Measurements from ENCODE around the gene VPS52.
"Not testable (repeated sequence)": the region's sequence is repeated elsewhere in the genome, so short reads cannot be mapped to it uniquely, and the experiment has no call there.

The VPS52 gene

DNA sequence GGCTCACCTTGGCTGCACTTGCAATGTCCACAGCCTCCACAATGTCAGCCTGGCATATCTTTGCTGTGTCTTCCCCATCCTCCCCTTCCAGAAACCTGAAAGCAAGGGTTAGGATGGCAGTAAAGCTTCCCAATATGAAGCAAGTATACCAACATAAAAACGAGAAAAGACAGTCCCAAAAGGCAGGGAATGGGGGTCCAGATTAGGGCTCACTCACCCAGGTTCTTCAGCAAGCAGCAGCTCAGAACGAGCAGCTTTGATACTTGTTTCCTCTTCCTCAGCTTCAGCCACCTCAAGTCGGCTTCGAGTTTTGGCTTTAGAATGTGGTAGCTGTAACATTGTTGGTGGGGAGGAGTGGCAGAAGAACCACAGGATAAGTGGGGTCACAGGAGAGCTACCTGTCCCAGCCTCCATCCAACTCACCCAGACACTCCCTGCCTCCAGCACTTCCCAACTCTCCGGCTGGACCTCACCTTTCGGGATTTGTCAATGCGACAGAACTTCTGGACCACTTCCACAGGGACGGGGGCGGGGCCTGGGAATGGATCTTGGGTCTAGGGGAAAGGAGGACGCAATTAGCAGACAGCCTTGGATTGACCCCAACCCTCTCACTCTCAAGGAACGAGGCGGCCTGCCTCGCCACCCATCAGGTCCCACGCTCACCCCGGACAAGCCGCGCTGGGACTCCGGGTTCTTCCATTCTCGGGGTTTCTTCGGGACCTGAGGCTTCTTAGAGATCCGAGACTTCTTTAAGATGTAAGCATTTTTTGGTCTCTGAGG lies 16.7 kb upstream of the VPS52 start:
- in situ Hi-C loops (cut with HindIII; ENCODE audit: low pct_ligation_motif_present, low pct_unique_long_range_greater_than_20kb, low sequenced_read_pairs) = no loop called here
- DNase-seq = no peak

DNA sequence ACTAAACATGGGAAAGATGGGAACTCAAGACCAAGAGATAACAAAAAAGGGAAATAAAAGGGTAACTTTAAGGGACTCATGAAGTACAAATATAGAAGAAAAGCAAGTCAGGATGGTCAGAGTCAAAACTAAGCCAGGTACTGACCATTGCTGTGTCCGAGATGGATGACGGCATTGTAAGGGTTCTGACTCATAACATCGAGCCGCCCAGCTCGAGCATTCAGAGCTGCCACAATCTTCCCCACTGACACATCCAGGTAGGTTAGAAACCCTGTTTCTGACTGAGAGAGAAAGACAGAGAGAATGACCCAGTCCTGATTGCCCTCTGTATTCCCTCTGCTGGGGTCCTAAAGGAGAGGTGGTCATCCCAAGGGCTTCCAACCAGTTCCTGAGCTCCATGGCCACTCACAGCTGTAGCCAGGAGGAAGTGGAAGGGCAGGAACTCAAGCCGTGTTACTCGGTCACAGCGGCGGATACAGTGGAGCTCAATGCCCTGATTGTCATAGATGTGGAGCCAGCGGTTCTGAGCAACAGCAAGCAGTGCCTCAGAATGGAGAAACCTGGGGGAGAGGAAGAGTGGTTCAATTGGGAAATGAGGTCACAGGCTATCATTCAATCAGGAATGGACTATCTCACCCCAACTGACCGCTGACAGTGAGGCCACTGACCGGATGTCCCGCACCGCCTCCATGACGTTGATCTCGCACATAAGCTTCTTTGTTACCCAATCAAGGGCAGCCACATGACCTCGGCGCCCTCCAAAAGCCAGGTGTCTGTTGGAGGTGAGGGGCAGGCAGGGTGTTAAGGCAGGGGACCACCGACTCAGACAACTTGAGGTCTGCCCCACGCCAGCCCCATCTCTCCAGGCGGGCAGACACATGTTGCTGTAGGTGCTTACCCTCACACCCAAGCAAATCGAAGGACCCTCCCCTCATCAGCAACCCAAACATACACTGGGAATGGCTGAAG lies 15.6 kb upstream of the VPS52 start:
- DNase-seq = no peak
- in situ Hi-C loops (cut with HindIII; ENCODE audit: low pct_ligation_motif_present, low pct_unique_long_range_greater_than_20kb, low sequenced_read_pairs) = no loop called here

DNA sequence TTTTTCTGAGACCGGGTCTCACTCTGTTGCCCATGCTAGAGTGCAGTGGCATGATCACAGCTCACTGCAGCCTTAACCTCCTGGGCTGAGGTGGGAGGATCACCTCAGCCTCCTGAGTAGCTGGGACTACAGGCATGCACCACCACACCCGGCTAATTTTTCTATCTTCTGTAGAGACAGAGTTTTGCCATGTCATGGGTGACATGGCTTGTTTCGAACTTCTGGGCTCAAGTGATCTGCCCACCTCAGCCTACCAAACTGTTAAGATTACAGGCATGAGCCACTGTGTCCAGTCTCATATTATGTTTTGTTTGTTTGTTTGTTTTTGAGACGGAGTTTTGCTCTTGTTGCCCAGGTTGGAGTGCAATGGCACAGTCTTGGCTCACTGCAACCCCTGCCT lies 13.5 kb upstream of the VPS52 start:
- in situ Hi-C loops (cut with HindIII; ENCODE audit: low pct_ligation_motif_present, low pct_unique_long_range_greater_than_20kb, low sequenced_read_pairs); DNase-seq: not testable (repeated sequence)

- DNase-seq = no peak
- in situ Hi-C loops (cut with HindIII; ENCODE audit: low pct_ligation_motif_present, low pct_unique_long_range_greater_than_20kb, low sequenced_read_pairs) = no loop called here
Observed at GRCh38 chr6:33280539-33280938, 8.9 kb upstream of the VPS52 start.

DNA sequence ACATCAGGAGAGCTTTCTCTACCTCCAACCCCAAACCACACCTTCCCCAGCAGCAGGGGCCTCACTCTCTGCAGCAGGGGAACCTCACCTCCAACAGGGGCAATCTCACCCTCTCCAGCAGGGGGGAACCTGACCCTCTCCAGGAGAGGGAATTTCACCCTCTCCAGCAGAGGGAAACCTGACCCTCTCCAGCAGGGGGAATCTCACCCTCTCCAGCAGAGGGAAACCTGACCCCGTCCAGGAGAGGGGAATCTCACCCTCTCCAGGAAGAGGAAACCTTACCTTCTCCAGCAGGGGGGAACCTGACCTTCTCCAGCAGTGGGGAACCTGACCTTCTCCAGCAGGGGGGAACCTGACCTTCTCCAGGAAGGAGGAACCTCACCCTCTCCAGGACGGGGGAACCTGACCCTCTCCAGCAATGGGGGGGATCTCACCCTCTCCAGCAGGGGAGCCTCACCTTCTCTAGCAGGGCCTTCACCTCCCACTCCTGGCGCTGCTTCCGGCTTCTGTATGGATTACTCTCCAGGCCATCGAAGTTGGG lies 8.4 kb upstream of the VPS52 start:
- in situ Hi-C loops (cut with HindIII; ENCODE audit: low pct_ligation_motif_present, low pct_unique_long_range_greater_than_20kb, low sequenced_read_pairs) = no loop called here
- peak; percentile 82 for DNase-seq

GRCh38 chr6:33279257-33279695 lies 7.6 kb upstream of the VPS52 start:
- in situ Hi-C loops (cut with HindIII; ENCODE audit: low pct_ligation_motif_present, low pct_unique_long_range_greater_than_20kb, low sequenced_read_pairs) = no loop called here
- DNase-seq = no peak

DNA sequence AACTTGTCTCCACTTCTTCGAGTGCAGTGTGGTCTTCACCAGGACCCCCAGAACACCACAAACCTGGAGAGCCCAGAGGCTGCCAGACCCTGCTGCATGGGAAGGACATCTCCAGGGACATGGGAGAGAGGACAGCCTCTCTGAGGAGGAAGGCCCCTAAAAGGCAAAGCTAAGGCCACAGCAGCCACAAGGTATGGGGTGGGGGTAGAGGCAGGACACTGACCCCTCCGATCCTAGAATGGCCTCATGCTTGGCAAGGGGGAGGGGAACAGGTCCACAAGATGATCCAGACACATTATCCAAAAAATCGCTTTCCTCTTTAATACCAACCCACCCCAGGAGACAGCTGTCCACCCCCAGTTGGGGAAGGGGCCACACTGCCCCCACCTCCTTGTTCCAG lies 7.1 kb upstream of the VPS52 start:
- in situ Hi-C loops (cut with HindIII; ENCODE audit: low pct_ligation_motif_present, low pct_unique_long_range_greater_than_20kb, low sequenced_read_pairs) = no loop called here
- no peak for DNase-seq

- DNase-seq = no peak
- in situ Hi-C loops (cut with HindIII; ENCODE audit: low pct_ligation_motif_present, low pct_unique_long_range_greater_than_20kb, low sequenced_read_pairs) = no loop called here
Observed at GRCh38 chr6:33278392-33278741, 6.7 kb upstream of the VPS52 start.

- in situ Hi-C loops (cut with HindIII; ENCODE audit: low pct_ligation_motif_present, low pct_unique_long_range_greater_than_20kb, low sequenced_read_pairs) = no loop called here
- no peak for DNase-seq
Observed at GRCh38 chr6:33277663-33278391, 6.2 kb upstream of the VPS52 start.

DNA sequence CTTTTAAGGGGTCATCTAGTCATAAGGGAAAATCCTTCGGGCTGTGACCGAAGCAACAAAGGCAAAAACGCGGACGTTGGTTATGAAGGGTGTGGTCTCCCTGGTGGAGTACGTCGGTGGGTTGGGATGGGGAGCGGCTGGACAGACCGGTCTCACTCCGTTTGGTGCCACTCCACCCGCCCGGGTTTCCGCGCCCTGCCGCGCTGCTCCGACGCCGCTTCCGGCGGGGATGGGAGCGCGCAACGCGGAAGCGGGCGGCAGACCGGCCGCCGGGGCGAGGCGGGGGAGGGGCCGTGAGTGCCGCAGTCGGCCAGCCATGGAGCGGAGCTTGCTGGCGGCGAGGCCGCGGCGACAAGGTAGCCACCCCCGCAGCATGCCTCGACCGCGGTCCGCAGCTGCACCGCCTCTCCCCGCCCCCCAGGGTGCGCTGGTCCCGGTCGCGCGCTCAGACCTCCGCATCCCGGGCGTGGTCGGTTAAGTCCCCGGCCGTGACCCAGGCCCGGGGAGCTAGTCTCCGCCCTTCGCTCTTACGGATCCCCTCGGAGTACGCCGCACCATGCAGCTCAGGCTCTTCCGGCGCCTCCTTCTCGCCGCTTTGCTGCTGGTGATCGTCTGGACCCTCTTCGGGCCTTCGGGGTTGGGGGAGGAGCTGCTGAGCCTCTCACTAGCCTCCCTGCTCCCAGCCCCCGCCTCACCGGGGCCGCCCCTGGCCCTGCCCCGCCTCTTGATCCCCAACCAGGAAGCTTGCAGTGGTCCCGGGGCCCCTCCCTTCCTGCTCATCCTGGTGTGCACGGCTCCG lies 5.4 kb upstream of the VPS52 start, which contains the start of gene B3GALT4:
B3GALT4 (plus strand) TSS at position 260 of the 799 bp plus-strand sequence; CDS start at position 557, 297 bp downstream.
- in situ Hi-C loops (cut with HindIII; ENCODE audit: low pct_ligation_motif_present, low pct_unique_long_range_greater_than_20kb, low sequenced_read_pairs) = no loop called here
- DNase-seq = peak; percentile 74

GRCh38 chr6:33276581-33276863 lies 4.8 kb upstream of the VPS52 start:
- in situ Hi-C loops (cut with HindIII; ENCODE audit: low pct_ligation_motif_present, low pct_unique_long_range_greater_than_20kb, low sequenced_read_pairs) = no loop called here

GRCh38 chr6:33275795-33276580 lies 4.3 kb upstream of the VPS52 start:
- DNase-seq; in situ Hi-C loops (cut with HindIII; ENCODE audit: low pct_ligation_motif_present, low pct_unique_long_range_greater_than_20kb, low sequenced_read_pairs): not testable (repeated sequence)

More at GRCh38 chr6:33276581-33276863, 4.8 kb upstream of the VPS52 start:
- DNase-seq = no peak

DNA sequence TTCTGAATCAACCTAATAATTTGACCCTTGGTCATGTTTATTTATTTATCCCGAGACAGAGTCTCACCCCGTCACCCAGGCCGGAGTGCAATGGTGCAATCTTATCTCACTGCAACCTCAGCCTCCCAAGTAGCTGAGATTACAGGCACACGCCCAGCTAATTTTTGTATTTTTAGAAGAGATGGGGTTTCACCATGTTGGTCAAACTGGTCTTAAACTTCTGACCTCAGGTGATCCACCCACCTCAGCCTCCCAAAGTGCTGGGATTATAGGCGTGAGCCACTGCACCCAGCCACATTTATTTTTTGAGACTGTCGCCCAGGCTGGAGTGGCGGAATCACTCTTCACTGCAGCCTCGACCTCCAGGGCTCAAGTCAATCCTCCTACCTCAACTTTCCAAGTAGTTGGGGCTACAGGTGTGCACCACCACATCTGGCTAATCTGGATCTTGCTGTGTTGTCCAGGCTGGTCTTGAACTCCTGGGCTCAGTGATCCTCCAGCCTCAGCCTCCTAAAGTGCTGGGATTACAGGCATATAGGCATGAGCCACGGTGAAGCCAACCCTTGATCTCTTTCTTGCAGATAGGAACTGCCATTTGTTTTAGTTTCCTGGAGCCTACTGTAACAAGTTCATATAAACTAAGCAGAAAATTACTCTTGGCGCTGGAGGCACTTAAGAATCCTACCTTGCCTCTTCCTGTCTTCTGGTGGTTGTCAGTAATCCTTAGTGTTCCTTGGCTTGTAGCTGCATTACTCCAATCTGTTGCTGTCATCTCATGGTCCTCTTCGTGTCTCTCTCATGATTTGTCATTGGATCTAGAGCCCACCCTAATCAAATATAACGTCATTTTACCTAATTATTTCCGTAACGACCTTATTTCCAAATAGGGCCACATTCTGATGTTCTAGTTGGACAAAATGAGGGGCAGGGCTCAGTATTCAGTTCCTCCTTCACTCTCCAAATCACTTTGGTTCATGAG lies 2.5 kb upstream of the VPS52 start:
- DNase-seq = no peak
- in situ Hi-C loops (cut with HindIII; ENCODE audit: low pct_ligation_motif_present, low pct_unique_long_range_greater_than_20kb, low sequenced_read_pairs) = no loop called here

DNA sequence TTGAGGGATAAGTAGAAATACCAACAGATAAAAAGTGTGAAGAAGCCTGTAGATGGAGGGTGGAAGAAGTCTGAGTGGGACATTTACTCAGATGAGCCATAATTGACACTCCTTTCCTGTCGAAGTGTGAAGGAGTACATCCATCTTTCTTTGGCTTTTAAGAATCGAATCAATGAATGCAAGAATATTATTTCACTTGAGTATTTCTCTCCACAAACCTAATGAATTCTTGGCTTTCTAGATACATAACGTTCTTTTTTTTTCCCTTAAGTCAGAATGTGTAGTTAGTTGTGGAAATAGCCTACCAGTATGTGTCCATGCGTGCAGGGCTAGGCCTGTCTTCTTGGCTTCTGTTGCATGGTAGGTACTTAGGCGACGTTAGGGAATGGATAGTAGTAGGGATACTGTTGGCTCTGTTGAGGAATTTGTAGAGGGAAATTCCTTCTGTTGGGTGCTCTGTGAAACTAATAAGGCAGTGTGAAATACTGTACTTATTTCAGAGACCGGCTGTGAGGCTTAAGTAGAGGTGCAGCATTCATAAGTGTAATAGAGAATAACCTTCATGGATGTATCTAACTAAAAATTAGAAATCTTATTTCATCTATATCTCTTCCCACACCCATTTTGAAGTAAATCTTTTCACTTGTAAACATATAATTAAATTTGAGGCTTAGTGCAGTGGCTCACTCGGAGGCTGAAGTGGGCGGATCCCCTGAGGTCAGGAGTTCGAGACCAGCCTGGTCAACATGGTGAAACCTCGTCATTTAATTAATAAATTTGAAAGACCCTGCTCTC lies 1.6 kb upstream of the VPS52 start:
- in situ Hi-C loops (cut with HindIII; ENCODE audit: low pct_ligation_motif_present, low pct_unique_long_range_greater_than_20kb, low sequenced_read_pairs) = no loop called here
- no peak for DNase-seq

DNA sequence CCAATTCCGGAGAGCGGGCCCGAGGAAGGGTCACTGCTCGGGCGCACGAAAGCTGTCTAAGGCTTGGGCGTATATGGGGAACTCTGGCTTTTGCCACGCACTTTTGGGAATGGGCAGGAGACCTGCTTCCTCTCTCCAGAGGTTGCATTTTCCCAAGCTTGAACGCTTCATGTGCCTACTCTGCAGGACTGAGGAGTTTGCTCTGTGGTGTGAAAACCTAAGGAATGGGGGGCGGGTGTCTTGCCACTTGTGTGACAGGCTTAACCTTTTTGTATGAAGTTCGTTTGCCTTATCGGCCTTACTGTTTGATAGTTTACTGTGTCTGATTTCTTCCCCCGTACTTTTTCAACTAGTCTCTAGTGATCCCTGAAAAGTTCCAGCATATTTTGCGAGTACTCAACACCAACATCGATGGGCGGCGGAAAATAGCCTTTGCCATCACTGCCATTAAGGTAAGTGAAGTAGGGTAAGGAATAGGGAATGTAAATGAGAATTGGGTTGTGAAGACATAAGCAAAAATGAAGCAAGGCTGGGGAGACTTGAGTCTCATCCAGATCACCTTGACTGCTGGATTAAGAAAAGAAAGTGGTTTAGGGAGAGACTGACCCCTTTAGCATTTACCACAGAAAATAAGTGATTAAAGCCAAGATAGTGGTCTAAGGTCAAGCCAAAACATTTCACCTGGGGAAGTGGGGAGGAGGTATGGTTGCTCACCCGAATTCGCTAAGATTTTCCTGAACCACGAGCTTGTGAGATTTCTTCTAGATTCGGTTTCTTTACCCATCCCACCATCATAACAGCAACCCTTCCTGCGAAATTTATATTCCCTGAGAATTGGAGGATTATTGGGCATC lies 826 bp upstream of the VPS52 start:
- DNase-seq = no peak
- in situ Hi-C loops (cut with HindIII; ENCODE audit: low pct_ligation_motif_present, low pct_unique_long_range_greater_than_20kb, low sequenced_read_pairs) = no loop called here
